Measurements from ENCODE around the gene TRIO.

The TRIO gene

GRCh38 chr5:14297697-14298096 lies 154.6 kb downstream of the TRIO start:
- TF ChIP-seq EZH2 (IDR thresholded peaks at IDR 0.05) (no peak), FOXP2 (optimal IDR thresholded peaks at IDR 0.05; ENCODE audit: control extremely low read depth, extremely low read length, insufficient read depth) (no peak), POLR2AphosphoS5 (IDR thresholded peaks at IDR 0.05; ENCODE audit: borderline replicate concordance, low read depth, low read length) (no peak)
- Histone ChIP-seq H3K9ac (ENCODE audit: insufficient read length) (no peak overlapping the region), H3K9me3 (ENCODE audit: low read depth, low read length) (no peaks in the 10 kb centered on the region), H3K36me3 (ENCODE audit: insufficient read depth, low read length) (peaks cover 9% of the 10 kb centered on the region; the same call in 1 of the 2 replicates), H3K4me3 (no peak overlapping the region), H3K27ac (no peak overlapping the region)
- no peak for DNase-seq (ENCODE audit: low read depth, low spot score)

- H3K9me3 ChIP-seq (ENCODE audit: low read depth, low read length): no peaks in the 10 kb centered on the region
- no peak overlapping the region for H3K4me3 ChIP-seq
- no peak for TF ChIP-seq POLR2AphosphoS5 (IDR thresholded peaks at IDR 0.05; ENCODE audit: borderline replicate concordance, low read depth, low read length)
- no peak for TF ChIP-seq EZH2 (IDR thresholded peaks at IDR 0.05)
- no peak for TF ChIP-seq FOXP2 (optimal IDR thresholded peaks at IDR 0.05; ENCODE audit: control extremely low read depth, extremely low read length, insufficient read depth)
- DNase-seq (ENCODE audit: low read depth, low spot score): no peak
- H3K27ac ChIP-seq: no peak overlapping the region
- peaks cover 4% of the 10 kb centered on the region; the same call in 1 of the 2 replicates for H3K36me3 ChIP-seq (ENCODE audit: insufficient read depth, low read length)
- H3K9ac ChIP-seq (ENCODE audit: insufficient read length): peak overlapping the region; percentile 10
These were observed 155.1 kb downstream of the TRIO start for GRCh38 chr5:14298126-14298847.

DNA sequence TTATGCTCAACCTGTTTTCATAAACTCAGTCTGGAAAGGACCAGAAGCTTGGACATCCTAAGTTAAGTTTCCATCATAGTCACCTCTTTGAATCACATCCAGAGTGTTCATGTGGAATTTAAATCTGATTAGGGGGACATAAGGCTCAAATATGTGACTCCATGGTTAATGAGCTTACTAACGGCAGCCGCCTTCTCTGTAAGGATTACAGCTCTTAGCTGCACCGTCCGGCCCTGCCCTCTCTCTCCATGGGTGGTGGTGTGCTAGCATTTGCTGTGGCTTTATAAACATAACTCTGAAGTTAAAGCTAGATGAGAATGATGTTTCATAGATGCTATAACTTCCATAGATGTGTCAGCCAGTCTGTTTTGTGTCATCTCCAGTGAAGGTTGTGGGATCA lies 156.5 kb downstream of the TRIO start:
- Histone ChIP-seq H3K27ac (no peak overlapping the region), H3K9ac (ENCODE audit: insufficient read length) (no peak overlapping the region), H3K36me3 (ENCODE audit: insufficient read depth, low read length) (no peaks in the 10 kb centered on the region; the same call in 1 of the 2 replicates), H3K4me3 (no peak overlapping the region), H3K9me3 (ENCODE audit: low read depth, low read length) (no peaks in the 10 kb centered on the region)
- no peak for DNase-seq (ENCODE audit: low read depth, low spot score)
- no peak for TF ChIP-seq POLR2AphosphoS5 (IDR thresholded peaks at IDR 0.05; ENCODE audit: borderline replicate concordance, low read depth, low read length)
- no peak for TF ChIP-seq EZH2 (IDR thresholded peaks at IDR 0.05)

GRCh38 chr5:14301186-14301585 lies 158.0 kb downstream of the TRIO start:
- no peak overlapping the region for H3K4me3 ChIP-seq
- no peak for DNase-seq (ENCODE audit: low read depth, low spot score)
- peaks cover 3% of the 10 kb centered on the region; the same call in 1 of the 2 replicates for H3K36me3 ChIP-seq (ENCODE audit: insufficient read depth, low read length)
- no peak overlapping the region for H3K27ac ChIP-seq
- no peaks in the 10 kb centered on the region for H3K9me3 ChIP-seq (ENCODE audit: low read depth, low read length)
- no peak overlapping the region for H3K9ac ChIP-seq (ENCODE audit: insufficient read length)
- TF ChIP-seq FOXP2 (optimal IDR thresholded peaks at IDR 0.05; ENCODE audit: control extremely low read depth, extremely low read length, insufficient read depth) (no peak), EZH2 (IDR thresholded peaks at IDR 0.05) (no peak), POLR2AphosphoS5 (IDR thresholded peaks at IDR 0.05; ENCODE audit: borderline replicate concordance, low read depth, low read length) (no peak)

GRCh38 chr5:14302330-14302729 lies 159.2 kb downstream of the TRIO start:
- DNase-seq (ENCODE audit: low read depth, low spot score): no peak
- Histone ChIP-seq H3K4me3 (no peak overlapping the region), H3K9ac (ENCODE audit: insufficient read length) (no peak overlapping the region), H3K36me3 (ENCODE audit: insufficient read depth, low read length) (peaks cover 3% of the 10 kb centered on the region; the same call in 1 of the 2 replicates), H3K27ac (no peak overlapping the region), H3K9me3 (ENCODE audit: low read depth, low read length) (no peaks in the 10 kb centered on the region)
- no peak for TF ChIP-seq EZH2 (IDR thresholded peaks at IDR 0.05)
- TF ChIP-seq POLR2AphosphoS5 (IDR thresholded peaks at IDR 0.05; ENCODE audit: borderline replicate concordance, low read depth, low read length): no peak
- TF ChIP-seq FOXP2 (optimal IDR thresholded peaks at IDR 0.05; ENCODE audit: control extremely low read depth, extremely low read length, insufficient read depth): no peak

DNA sequence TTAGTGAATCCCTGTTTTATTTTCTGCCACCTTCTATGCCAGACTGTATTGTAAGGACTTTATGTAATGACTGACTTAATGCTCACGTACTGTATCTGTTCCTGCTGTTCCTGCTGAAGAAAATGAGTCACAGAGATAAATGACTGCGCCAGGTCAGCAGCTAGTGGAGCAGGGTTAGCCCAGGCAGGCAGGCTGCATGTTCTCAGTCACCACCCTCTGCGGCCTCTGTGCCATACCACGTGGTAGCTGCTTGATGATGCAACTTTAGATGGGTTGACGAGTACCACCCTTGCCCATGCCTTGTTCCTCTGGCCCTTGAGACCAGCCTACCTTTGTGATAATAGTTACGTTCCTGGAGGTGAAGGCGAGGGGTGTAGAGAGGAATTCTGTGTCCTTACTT lies 161.9 kb downstream of the TRIO start:
- Histone ChIP-seq H3K36me3 (ENCODE audit: insufficient read depth, low read length) (peaks cover 3% of the 10 kb centered on the region; the same call in 1 of the 2 replicates), H3K9me3 (ENCODE audit: low read depth, low read length) (no peaks in the 10 kb centered on the region), H3K4me3 (no peak overlapping the region), H3K27ac (no peak overlapping the region), H3K9ac (ENCODE audit: insufficient read length) (no peak overlapping the region)
- DNase-seq (ENCODE audit: low read depth, low spot score): no peak
- TF ChIP-seq EZH2 (IDR thresholded peaks at IDR 0.05) (no peak), POLR2AphosphoS5 (IDR thresholded peaks at IDR 0.05; ENCODE audit: borderline replicate concordance, low read depth, low read length) (no peak), FOXP2 (optimal IDR thresholded peaks at IDR 0.05; ENCODE audit: control extremely low read depth, extremely low read length, insufficient read depth) (no peak)

GRCh38 chr5:14306329-14306815 lies 163.2 kb downstream of the TRIO start:
- no peaks in the 10 kb centered on the region for H3K9me3 ChIP-seq (ENCODE audit: low read depth, low read length)
- no peak overlapping the region for H3K4me3 ChIP-seq
- no peak for DNase-seq (ENCODE audit: low read depth, low spot score)
- no peak overlapping the region for H3K9ac ChIP-seq (ENCODE audit: insufficient read length)
- H3K36me3 ChIP-seq (ENCODE audit: insufficient read depth, low read length): peaks cover 3% of the 10 kb centered on the region; the same call in 1 of the 2 replicates
- H3K27ac ChIP-seq: no peak overlapping the region
- TF ChIP-seq FOXP2 (optimal IDR thresholded peaks at IDR 0.05; ENCODE audit: control extremely low read depth, extremely low read length, insufficient read depth) (no peak), EZH2 (IDR thresholded peaks at IDR 0.05) (no peak), POLR2AphosphoS5 (IDR thresholded peaks at IDR 0.05; ENCODE audit: borderline replicate concordance, low read depth, low read length) (no peak)

DNA sequence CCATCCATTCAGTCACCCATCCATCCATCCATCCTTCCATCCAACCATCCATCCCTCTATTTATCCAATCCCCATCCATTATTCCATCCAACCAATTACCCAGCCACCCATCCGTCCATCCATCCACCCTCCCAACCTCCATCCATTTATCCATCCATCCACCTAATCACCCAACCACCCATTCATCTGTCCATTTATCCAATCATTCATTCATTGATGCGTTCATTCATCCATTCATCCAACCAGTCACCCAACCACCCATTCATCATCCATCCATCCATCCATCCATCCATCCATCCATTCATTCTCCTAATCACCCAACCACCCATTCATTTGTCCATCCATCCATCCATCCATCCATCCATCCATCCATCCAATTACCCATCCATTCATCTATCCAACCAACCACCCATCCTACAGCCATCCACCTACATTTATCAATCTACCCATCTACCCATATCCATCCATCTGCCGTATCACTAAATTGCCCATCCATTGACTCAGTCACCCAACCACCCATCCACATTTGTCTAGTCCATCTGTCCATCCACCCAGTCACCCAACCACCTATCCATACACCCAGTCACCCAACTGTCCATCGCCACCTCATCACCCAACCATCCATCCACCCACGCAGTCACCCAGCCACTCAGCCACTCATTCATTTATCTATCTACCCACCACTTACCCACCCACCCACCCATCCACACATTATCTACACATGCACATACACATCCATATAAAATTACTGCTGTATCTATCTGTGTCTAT lies 165.4 kb downstream of the TRIO start:
- TF ChIP-seq EZH2 (IDR thresholded peaks at IDR 0.05) (no peak), POLR2AphosphoS5 (IDR thresholded peaks at IDR 0.05; ENCODE audit: borderline replicate concordance, low read depth, low read length) (no peak)
- no peak for DNase-seq (ENCODE audit: low read depth, low spot score)
- Histone ChIP-seq H3K27ac (no peak overlapping the region), H3K36me3 (ENCODE audit: insufficient read depth, low read length) (peaks cover 3% of the 10 kb centered on the region; the same call in 1 of the 2 replicates), H3K9me3 (ENCODE audit: low read depth, low read length) (no peaks in the 10 kb centered on the region), H3K4me3 (no peak overlapping the region), H3K9ac (ENCODE audit: insufficient read length) (no peak overlapping the region)
